Measurements from ENCODE around the gene MYO1D.
"Not testable (repeated sequence)": the region's sequence is repeated elsewhere in the genome, so short reads cannot be mapped to it uniquely, and the experiment has no call there.

Gene MYO1D

GRCh38 chr17:32484628-32485027 lies 392.3 kb downstream of the MYO1D start:
- no peak for DNase-seq

DNA sequence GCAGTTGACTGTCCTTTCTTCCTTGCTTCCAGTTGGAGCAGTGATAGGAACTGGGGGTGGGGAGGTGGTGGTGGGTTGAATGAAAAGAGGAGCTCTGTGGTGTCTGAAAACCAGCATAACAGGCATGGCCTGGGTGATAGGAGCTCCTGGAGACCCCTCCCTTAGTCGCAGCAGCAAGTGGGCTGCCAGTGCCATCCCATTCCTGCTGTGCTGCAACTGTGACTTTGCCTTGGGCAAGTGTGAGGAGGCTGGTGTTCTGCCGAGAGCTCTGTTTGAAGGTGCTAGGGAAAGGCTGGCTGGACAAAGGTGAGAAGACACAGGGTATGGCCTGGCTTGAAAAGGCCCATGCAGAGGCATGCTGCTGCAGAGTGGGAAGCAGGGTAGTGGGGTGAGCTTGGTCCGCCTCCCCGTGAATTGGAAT lies 392.9 kb downstream of the MYO1D start:
- no peak for DNase-seq

DNA sequence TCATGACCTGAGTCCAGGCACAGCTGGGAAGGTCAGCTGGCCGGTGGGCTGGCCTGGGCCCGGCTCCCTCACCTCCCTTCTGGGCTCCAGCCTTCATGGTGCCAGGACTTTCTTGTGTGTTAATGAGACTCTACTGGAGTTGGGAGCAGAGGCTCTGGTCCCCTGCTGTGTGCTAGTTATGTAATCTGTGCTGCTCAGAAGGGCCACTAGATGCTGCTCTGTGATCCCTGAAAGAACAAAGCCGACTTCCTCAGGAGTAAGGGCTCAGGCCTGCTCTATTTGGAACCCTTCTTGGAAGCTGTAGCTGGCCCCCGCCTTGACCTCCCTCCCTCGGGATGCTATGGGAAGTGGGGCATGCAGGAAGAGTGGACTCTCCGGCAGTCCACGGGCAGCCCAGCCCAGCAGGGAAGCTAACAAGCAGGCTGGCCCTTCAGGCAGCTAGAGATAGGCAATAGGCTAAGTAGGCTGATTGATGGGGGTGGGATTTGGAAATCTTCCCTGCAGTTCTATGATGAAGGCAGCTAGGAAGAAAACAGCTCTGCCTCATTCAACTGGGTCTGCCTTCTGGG lies 393.4 kb downstream of the MYO1D start:
- peak; percentile 44 to 79 for DNase-seq

DNA sequence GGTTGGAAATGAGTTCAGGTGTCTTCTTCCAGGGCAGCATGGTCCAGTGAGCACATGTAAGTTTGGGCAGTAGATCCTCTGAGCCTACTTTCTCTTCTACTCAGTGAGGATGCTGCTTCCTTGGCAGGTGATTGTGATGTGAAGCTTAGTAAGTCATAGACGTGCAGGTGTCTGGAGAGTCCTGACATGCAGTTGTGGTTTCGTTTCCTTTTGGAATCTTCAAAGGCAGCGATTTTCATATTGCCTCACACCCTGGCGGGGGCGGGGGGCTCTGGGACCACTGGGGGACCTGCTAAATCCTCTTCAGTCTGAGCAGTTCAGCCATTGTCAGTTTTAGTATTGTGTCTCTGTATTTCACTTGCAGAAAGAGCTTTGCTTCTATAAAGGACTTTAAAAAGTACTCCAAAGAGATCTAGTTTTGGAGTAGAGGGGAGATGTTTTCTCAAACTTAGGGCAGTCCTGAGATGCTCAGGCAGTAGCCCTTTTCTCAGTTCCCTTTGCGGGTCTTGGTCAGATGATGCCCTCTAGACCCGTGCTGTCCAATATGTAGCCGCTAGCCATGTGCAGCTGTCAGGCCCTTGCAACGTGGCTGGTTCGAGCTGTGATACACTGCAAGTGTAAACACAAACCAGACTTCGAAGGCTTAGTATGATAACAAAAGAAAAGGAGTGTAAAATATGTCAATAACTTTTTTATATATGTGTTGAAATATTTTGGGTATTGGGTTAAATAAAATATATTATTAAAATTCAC lies 394.2 kb downstream of the MYO1D start:
- DNase-seq, result no peak

DNA sequence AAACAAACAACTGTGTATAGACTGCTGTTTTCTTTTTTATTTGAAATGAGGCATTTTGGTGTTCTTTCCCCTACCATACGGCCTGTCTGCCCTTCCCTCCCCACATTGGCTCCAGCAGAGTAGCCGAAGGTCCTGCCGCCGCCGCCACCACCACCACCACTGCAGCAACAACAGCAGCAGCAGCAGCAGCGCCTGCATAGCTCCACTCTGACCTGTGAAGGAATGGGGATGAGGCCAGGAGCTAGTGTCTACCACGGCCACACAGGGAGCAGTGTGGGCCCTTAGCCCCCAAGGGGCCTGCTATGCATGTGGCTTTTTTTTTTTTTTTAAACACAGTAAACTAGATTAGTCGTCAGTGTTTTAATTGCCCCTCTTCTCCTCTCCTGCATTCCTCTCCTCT lies 395.7 kb downstream of the MYO1D start:
- DNase-seq, result no peak

- no peak for DNase-seq
These were observed 397.8 kb downstream of the MYO1D start for GRCh38 chr17:32479074-32479617.

- no peak for DNase-seq
These were observed 399.7 kb downstream of the MYO1D start for GRCh38 chr17:32477220-32477619.

- no peak for DNase-seq
These were observed 401.7 kb downstream of the MYO1D start for GRCh38 chr17:32475258-32475657.

DNA sequence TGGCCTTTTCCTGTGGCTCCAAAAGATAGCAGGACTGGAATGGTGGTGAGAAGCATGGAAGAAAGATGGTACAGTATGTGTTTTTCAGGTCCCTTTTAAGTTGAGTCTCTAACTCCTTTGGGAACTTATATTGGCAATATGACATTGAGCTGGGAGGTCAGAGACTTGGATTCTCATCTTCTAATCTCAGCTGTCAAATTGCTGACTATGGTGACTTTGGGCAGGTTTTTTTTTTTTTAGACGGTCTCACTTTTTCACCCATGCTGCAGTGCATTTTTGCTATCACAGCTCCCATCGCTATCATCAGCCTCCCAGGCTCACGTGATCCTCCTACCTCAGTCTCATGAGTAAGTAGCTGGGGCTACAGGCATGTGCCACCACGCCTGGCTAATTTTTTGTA lies 405.3 kb downstream of the MYO1D start:
- DNase-seq, result no peak

GRCh38 chr17:32470405-32471167 lies 406.3 kb downstream of the MYO1D start:
- no peak for DNase-seq

GRCh38 chr17:32467949-32468348 lies 409.0 kb downstream of the MYO1D start:
- no peak for DNase-seq

DNA sequence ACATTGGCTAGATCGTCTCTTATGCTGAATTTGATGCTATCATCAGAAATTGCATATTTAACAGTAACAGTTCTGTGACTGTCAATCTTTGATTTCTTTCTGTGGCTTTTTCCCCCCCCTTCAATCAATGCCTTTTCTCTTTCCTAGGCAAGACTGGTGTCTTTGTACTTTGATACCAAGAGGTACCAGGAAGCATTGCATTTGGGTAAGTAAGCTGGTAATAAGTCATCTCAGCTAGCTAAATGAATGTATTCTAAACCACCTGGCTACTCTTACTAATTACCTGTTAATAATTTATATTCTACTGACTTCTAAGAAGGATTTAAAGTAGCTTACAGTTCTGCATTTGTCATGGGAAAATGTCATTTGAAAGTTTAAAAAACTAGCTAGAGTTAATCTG lies 412.6 kb downstream of the MYO1D start:
- DNase-seq, result no peak

DNA sequence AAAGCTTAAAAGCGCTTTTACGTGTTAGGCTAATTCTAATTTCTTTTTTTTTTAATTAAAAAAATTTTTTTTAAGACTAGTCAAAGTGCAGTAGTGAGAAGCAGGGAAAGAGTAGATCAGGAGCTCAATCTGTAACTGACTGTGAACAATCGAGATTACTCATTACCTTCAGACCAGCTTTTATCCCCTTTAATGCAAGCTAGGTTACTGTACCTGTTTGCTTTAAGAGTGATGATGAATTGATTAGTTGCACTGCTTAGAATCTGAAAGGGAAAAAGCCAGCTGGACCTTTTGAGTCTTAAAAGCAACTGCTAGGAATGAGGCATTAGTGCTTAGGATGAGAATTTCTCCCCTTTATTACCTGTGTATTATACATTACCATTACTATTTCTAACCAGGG lies 413.6 kb downstream of the MYO1D start:
- DNase-seq, result no peak

DNA sequence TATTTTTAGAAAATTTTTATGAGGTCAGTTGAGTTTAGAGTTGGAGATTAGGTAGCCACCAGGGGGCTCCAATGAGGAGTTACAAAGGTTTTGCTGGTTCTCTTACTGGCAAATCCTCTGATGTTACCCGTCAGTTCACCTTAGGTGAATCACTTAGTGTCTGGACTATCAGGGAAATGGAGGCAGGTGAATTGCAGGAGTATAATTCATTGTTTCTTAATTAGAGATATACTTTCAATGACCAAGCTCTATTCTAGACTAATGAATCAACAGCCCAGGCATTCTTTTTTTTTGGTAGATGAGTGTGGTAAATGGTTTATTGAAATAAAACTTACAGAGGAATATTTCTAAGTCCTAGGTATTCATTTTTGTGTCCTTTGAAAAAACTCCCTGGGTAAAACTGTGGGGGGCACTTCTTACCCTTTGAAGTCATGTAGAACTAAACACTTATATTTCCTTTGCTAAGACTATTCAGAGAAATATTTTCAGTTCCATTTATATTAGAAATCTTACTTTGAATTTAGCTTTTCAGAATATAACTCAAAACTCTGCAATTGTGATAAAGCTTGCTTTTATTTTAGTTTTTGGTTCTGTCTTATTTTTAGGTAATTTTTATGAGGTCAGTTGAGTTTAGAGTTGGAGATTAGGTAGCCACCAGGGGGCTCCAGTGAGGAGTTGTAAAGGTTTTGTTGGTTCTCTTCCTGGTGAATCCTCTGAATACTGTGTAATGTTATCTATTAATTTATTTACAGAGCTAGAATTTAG lies 414.9 kb downstream of the MYO1D start:
- peak; percentile 47 to 48 for DNase-seq

GRCh38 chr17:32461498-32461852 lies 415.4 kb downstream of the MYO1D start:
- no peak for DNase-seq

- no peak for DNase-seq
These were observed 416.9 kb downstream of the MYO1D start for GRCh38 chr17:32460054-32460453.

- no peak for DNase-seq
These were observed 418.6 kb downstream of the MYO1D start for GRCh38 chr17:32458371-32458770.

DNA sequence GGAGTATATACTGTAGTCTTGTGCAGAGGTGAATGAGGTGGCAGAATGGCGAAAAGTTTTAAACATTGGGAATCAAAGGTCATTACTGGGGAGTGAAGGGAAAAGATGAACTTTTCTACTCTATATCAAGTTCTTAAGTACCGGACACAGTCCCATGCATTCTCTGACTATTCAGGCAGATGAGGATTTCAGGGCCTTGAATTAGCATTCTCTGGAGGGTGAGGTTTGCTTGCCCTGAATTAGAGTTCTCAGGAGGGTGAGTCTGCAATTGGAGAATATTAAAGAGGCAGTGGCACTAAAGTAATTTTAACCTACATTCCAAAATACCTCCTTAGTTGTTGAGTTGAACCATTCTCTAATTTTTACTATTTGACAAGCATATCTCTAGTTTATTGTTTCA lies 423.6 kb downstream of the MYO1D start:
- no peak for DNase-seq

DNA sequence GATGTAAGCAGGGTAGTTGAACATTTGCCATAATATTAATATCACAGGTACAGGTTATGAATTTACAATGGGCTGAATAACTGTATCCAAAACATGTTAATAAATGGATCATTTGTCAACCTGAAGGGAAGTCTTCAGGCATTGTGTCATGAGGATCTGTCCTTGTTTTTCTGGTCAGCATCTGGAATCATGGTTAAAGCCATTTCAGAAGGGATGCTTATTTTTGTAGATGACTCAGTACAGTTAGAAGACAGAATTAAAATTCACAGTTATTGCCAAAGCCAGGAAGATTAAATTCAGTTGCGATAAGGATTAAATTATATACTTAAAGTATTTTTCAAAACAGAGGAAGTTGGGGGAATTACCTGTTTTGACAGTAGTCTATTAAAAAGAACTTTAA lies 424.6 kb downstream of the MYO1D start:
- no peak for DNase-seq

GRCh38 chr17:32451879-32452278 lies 425.0 kb downstream of the MYO1D start:
- DNase-seq, result no peak

DNA sequence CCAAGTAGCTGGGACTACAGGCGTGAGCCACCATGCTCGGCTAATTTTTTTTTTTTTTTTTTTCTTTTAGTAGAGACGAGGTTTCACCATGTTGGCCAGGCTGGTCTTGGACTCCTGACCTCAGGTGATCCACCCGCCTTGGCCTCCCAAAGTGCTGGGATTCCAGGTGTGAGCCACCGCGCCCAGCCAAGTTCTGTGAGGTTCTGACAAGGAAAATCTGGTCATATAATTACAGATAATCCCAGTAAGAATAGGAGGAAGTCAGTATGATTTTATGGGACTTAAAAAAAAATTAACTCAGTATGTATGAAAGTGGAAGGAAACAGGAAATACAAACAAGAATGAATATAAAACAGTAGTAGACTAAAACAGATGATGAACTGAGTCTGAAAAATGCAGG lies 426.5 kb downstream of the MYO1D start:
- DNase-seq, result not testable (repeated sequence)

GRCh38 chr17:32449963-32450362 lies 427.0 kb downstream of the MYO1D start:
- no peak for DNase-seq

GRCh38 chr17:32446949-32447348 lies 430.0 kb downstream of the MYO1D start:
- DNase-seq, result no peak
